Esophagus squamous epithelium (tissue), 5 donors: ENCODE data around the gene HOTAIR. TPM values are rescaled to one million over a fixed set of nuclear protein-coding genes. Genes with fewer than 3 reads are reported as not detected.

ENCODE experiments used
- DNase-seq: peaks from one replicate; lab custom pipeline; 2025; lab: John Stamatoyannopoulos, UW
- H3K27ac ChIP-seq, 4 donors: fragments of 200-600 bp; sonication (generic); one replicate each; pipeline ENCODE4 v1.5.1; 2016 to 2019; ENCODE audit warnings: mild to moderate bottlenecking in 1 of 4
- H3K27me3 ChIP-seq, 4 donors: fragments of 200-600 bp; sonication (generic); 1 replicate in 3 of 4; 2 replicates in 1 of 4; pipeline versions ENCODE4 v1.5.1 to v1.6.0; 2017 to 2021; ENCODE audit warnings: antibody characterized with exemption in 1 of 4
- H3K36me3 ChIP-seq, 3 donors: fragments of 200-600 bp; sonication (generic); one replicate each; pipeline ENCODE4 v1.5.1; 2016 to 2019
- H3K4me1 ChIP-seq, 3 donors: fragments of 200-600 bp; sonication (generic); one replicate each; pipeline ENCODE4 v1.5.1; 2017 to 2019
- H3K4me3 ChIP-seq, 4 donors: fragments of 200-600 bp; sonication (generic); 1 replicate in 3 of 4; 2 replicates in 1 of 4; pipeline ENCODE4 v1.5.1; 2016 to 2019; ENCODE audit warnings: mild to moderate bottlenecking in 2 of 4, moderate library complexity in 1 of 4
- H3K9me3 ChIP-seq, 3 donors: fragments of 200-600 bp; sonication (generic); one replicate each; pipeline ENCODE4 v1.5.1; 2016 to 2019
- CTCF ChIP-seq, 6 experiments: fragments of 450-650 bp in 4 of 6; fragments of 200-600 bp in 2 of 6; sonication (generic) in 2 of 6; IDR thresholded peaks; one replicate each; pipeline ENCODE4 v1.5.1; 2016 to 2019; ENCODE audit warnings: antibody characterized with exemption in 6 of 6, mild to moderate bottlenecking in 4 of 6, moderate library complexity in 4 of 6
- POLR2A ChIP-seq, 4 donors: fragments of 450-650 bp; IDR thresholded peaks; one replicate each; pipeline ENCODE4 v1.6.1; 2017; ENCODE audit warnings: antibody characterized with exemption in 4 of 4, mild to moderate bottlenecking in 4 of 4, moderate library complexity in 3 of 4
- WGBS, 2 donors: methylation state at CpG; one replicate each; pipeline ENCODE4 v1.1.5; 2018; 5-methylcytosine and 5-hydroxymethylcytosine counted together
- intact Hi-C: fragments of 100-400 bp; cut with DNase I; formaldehyde crosslinking; loops from one replicate; pipeline ENCODE4 v1.15.0; 2022
- total RNA-seq, 4 donors: library from RNA; depleted of rRNA; stranded (reverse); fragments of >200 nt; gene quantifications; one replicate each; pipeline ENCODE4 v1.1.0, GENCODE V29; 2016
- donor health status: DM: yes; HTN: yes; CAD: no.

Gene HOTAIR
- total RNA-seq, 4 donors from 2014 or later, result not detected

- WGBS, 2 donors, result 24 to 47% methylated on average over 11 to 18 of the region's 22 CpGs
- Histone ChIP-seq H3K27me3 (peaks cover 5 to 100% (median 59%) of the 10 kb centered on the region in 4 donors), H3K27ac (no peak overlapping the region), H3K4me1 (peaks cover 8 to 36% (median 17%) of the 10 kb centered on the region in 3 donors), H3K36me3 (no peaks in the 10 kb centered on the region), H3K9me3 (no peaks in the 10 kb centered on the region), H3K4me3 (peak overlapping the region in 3 of 4 donors; percentile 20 to 53 (median 30))
- DNase-seq, result no peak
- TF ChIP-seq CTCF (IDR thresholded peaks at IDR 0.05) (no peak), POLR2A (IDR thresholded peaks at IDR 0.05) (no peak)
- intact Hi-C loops, result loop anchor here (5.0 kb wide), 1 partner anchor 196 kb away; no protein-coding TSS in a partner anchor
Observed at GRCh38 chr12:54006559-54007220, 31.9 kb upstream of the HOTAIR start.

DNA sequence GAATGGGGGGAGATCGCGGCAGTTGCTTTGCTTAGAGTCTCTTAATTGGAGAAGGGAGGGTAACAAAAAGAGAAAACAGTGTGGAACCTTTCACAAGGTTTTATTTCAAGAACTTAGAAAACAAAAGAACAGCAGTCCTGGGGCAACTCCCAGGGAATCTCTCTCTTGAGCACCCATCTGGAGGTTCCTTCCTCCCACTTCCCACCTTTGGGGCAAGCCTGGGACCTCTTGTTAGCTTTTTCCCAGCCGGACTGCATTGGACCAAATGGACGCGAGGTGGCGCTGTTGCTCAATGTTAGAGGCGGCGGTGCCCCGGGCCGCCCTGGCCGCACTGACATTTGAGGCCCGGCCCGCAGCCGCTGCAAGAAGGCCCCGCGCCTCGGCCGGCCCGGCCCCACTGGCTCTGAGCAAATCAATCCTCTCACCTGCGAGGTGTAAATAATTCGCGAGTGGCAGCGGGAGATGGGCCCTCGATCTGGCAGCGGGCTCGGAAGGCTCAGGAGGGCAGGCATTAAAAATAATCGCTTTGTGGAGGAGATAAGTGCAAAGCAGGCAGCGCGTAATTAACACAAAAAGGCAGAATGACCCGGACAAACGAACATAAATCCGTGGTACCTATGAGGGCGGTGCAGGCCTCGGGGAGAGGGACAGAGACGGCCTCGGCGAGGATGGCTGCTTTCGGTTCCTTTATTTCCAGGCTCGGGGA, 31.3 kb upstream of the HOTAIR start:
- no peaks in the 10 kb centered on the region for H3K9me3 ChIP-seq
- peak overlapping the region in 3 of 4 donors; percentile 20 to 53 (median 30) for H3K4me3 ChIP-seq
- peak; percentile 22 for DNase-seq
- H3K4me1 ChIP-seq, result peaks cover 8 to 30% (median 17%) of the 10 kb centered on the region in 3 donors
- intact Hi-C loops, result loop anchor here (5.0 kb wide), 1 partner anchor 196 kb away; no protein-coding TSS in a partner anchor
- no peaks in the 10 kb centered on the region for H3K36me3 ChIP-seq
- WGBS, 2 donors, result 7 to 20% methylated on average over 19 to 28 of the region's 39 CpGs
- peaks cover 5 to 100% (median 60%) of the 10 kb centered on the region in 4 donors for H3K27me3 ChIP-seq
- TF ChIP-seq POLR2A (IDR thresholded peaks at IDR 0.05) (no peak), CTCF (IDR thresholded peaks at IDR 0.05) (peak; percentile 78 to 97 (median 94))
- H3K27ac ChIP-seq, result no peak overlapping the region

GRCh38 chr12:54005531-54005852, 30.7 kb upstream of the HOTAIR start:
- Histone ChIP-seq H3K27me3 (peaks cover 7 to 100% (median 63%) of the 10 kb centered on the region in 4 donors), H3K36me3 (no peaks in the 10 kb centered on the region), H3K4me3 (no peak overlapping the region), H3K27ac (no peak overlapping the region), H3K9me3 (no peaks in the 10 kb centered on the region), H3K4me1 (peaks cover 12 to 32% (median 22%) of the 10 kb centered on the region in 3 donors)
- TF ChIP-seq CTCF (IDR thresholded peaks at IDR 0.05), result no peak
- TF ChIP-seq POLR2A (IDR thresholded peaks at IDR 0.05), result no peak
- 4 to 14% methylated on average over 20 to 26 of the region's 26 CpGs for WGBS, 2 donors
- intact Hi-C loops, result loop anchor here (5.0 kb wide), 1 partner anchor 197 kb away; no protein-coding TSS in a partner anchor
- no peak for DNase-seq

GRCh38 chr12:54004841-54005530, 30.2 kb upstream of the HOTAIR start:
- H3K4me1 ChIP-seq, result peaks cover 16 to 37% (median 25%) of the 10 kb centered on the region in 3 donors
- 32 to 34% methylated on average over 15 to 21 of the region's 31 CpGs for WGBS, 2 donors
- no peak for TF ChIP-seq CTCF (IDR thresholded peaks at IDR 0.05)
- TF ChIP-seq POLR2A (IDR thresholded peaks at IDR 0.05), result no peak
- intact Hi-C loops, result loop anchor here (5.0 kb wide), 1 partner anchor 197 kb away; no protein-coding TSS in a partner anchor
- no peak for DNase-seq
- no peak overlapping the region for H3K27ac ChIP-seq
- H3K36me3 ChIP-seq, result no peaks in the 10 kb centered on the region
- no peaks in the 10 kb centered on the region for H3K9me3 ChIP-seq
- H3K27me3 ChIP-seq, result peaks cover 9 to 100% (median 65%) of the 10 kb centered on the region in 4 donors
- H3K4me3 ChIP-seq, result no peak overlapping the region
